GM21367 (cell line): ENCODE measurements around the gene MPST.

ENCODE experiments used
- ATAC-seq: cut with Tn5 transposase; IDR thresholded peaks from one replicate; pipeline ENCODE4 v1.9.1; 2021; ENCODE audit not compliant: unreplicated experiment

Gene MPST

DNA sequence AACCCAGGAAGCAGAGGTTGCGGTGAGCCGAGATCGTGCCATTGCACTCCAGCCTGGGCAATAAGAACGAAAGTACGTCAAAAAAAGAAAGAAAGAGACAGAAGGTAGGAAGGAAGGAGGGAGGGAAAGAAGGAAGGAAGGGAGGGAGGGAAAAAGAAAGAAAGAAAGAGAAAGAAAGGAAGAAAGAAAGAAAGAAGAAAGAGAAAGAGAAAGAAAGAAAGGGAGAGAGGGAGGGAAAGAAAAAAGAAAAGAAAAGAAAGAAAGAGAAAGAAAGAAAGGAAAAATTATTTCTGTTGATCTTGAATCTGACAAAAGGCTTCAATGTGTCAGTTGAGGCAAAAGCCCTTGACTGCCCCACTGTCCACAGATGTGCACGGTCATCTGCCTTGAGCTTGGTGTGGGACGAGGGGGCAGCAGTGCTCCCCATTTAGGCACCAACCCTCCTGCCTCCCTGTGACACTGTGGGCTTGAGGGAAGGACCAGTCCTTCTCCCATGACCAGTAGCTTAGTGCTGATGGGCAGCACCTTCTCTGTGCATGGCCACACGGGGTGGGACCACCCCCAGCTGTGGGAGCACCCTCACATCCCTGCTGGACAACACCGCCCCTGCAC is 56.4 kb downstream of the MPST start:
- ATAC-seq = no peak

DNA sequence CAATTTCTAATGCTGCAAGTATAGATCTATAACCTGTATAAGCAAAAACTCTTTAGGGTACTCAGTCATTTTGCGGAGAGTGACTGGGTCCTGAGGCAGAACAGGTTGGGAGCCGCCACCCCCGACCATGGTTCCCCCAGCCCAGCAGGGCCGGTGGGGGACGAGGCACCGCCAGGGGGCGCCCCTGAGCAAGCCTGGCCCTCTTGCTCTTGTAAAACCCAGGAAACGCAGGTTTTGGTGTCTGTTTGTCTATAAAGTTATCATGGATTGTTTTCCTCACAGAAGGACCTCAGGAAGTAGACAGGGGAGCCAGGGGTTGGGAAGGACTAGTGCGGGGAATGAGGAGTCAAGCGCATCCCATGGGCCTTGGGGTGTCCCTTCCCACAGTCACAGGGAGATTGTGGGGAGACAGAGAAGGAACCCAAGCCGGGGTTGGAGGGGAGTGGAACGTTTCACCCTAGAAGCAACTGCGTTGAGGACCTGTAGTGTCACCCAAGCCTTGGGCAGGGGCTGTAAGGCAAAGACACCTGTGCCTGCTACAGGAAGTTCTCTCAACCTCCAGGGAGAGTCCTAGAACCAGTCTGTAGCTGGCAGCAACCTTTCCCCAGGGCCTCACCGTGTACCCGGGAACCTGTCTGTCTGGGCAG is 58.4 kb downstream of the MPST start:
- ATAC-seq = no peak

DNA sequence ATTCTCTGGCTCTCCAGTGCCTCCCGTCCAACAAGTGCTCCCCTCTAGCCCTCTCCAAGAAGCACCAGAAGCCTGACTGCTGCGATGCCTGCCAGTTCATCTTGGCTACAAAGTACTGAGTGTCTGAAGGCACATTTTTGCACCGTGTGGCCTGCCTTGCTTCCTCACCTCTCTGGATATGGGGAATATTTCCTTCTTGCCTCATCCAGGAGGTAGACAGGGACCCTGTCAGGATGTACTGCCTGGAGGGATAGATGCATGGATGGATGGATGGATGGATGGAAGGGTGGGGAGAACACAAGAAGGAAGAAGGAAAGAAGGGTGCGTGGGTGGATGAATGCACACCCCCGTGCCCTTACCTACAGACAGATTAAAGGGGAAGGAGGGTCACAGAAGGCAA is 59.6 kb downstream of the MPST start:
- ATAC-seq = no peak
